GM18873 (cell line): ENCODE data around the gene ZNF484.
"Not testable (repeated sequence)": the region's sequence is repeated elsewhere in the genome, so short reads cannot be mapped to it uniquely, and the experiment has no call there.

Source experiments
- ATAC-seq: cut with Tn5 transposase; IDR thresholded peaks from one replicate; pipeline ENCODE4 v1.9.1; 2021; ENCODE audit warnings: mild to moderate bottlenecking, moderate library complexity, moderate number of reproducible peaks; ENCODE audit not compliant: unreplicated experiment, low FRiP score

Gene ZNF484

GRCh38 chr9:92866600-92866999, 11.2 kb downstream of the ZNF484 start:
- not testable (repeated sequence) for ATAC-seq

GRCh38 chr9:92864152-92864551, 13.7 kb downstream of the ZNF484 start:
- ATAC-seq: no peak

GRCh38 chr9:92860867-92861266, 17.0 kb downstream of the ZNF484 start:
- ATAC-seq: no peak

- no peak for ATAC-seq
Observed at GRCh38 chr9:92857236-92857635, 20.6 kb downstream of the ZNF484 start.

GRCh38 chr9:92853716-92854115, 24.1 kb downstream of the ZNF484 start:
- ATAC-seq: no peak

GRCh38 chr9:92850898-92851297, 26.9 kb downstream of the ZNF484 start:
- no peak for ATAC-seq

GRCh38 chr9:92848740-92849139, 29.1 kb downstream of the ZNF484 start:
- not testable (repeated sequence) for ATAC-seq

GRCh38 chr9:92846662-92847145, 31.1 kb downstream of the ZNF484 start:
- ATAC-seq: no peak

GRCh38 chr9:92838411-92838810, 39.4 kb downstream of the ZNF484 start:
- ATAC-seq: not testable (repeated sequence)

- ATAC-seq: no peak
Observed at GRCh38 chr9:92837191-92837590, 40.6 kb downstream of the ZNF484 start.

- no peak for ATAC-seq
Observed at GRCh38 chr9:92829420-92829819, 48.4 kb downstream of the ZNF484 start.

- ATAC-seq: not testable (repeated sequence)
Observed at GRCh38 chr9:92825065-92825464, 52.8 kb downstream of the ZNF484 start.

GRCh38 chr9:92820964-92821363, 56.9 kb downstream of the ZNF484 start:
- ATAC-seq: no peak

GRCh38 chr9:92819898-92820297, 57.9 kb downstream of the ZNF484 start:
- ATAC-seq: not testable (repeated sequence)

- not testable (repeated sequence) for ATAC-seq
Observed at GRCh38 chr9:92809629-92810326, 68.1 kb downstream of the ZNF484 start.

GRCh38 chr9:92808726-92809451, 68.9 kb downstream of the ZNF484 start:
- ATAC-seq: no peak

GRCh38 chr9:92807757-92808725, 69.8 kb downstream of the ZNF484 start:
- no peak for ATAC-seq

- no peak for ATAC-seq
Observed at GRCh38 chr9:92807031-92807756, 70.6 kb downstream of the ZNF484 start.

GRCh38 chr9:92804727-92805126, 73.1 kb downstream of the ZNF484 start:
- ATAC-seq: no peak

- ATAC-seq: no peak
Observed at GRCh38 chr9:92798358-92798757, 79.5 kb downstream of the ZNF484 start.
